Lung (tissue), 12 donors: ENCODE measurements around the gene PHACTR1. TPM values are rescaled to one million over a fixed set of nuclear protein-coding genes. Genes with fewer than 3 reads are reported as not detected.

Experiments
- ATAC-seq: fragments of 200-7000 bp; cut with Tn5 transposase; one replicate; pipeline ENCODE4 v1.9.1; 2020; ENCODE audit warnings: moderate number of reproducible peaks; ENCODE audit not compliant: insufficient read depth, low FRiP score
- DNase-seq, 3 donors: peaks; one replicate each; pipeline ENCODE4 v3.0.0-alpha.2; 2013 to 2017
- H3K27ac ChIP-seq, 2 donors: one replicate each; pipeline ENCODE4 v1.5.1; 2013; ENCODE audit warnings: mild to moderate bottlenecking in 2 of 2, moderate library complexity in 2 of 2, control low read depth in 1 of 2, inconsistent platforms in 1 of 2, low read depth in 1 of 2, low read length in 1 of 2
- H3K27me3 ChIP-seq, 3 donors: one replicate each; pipeline ENCODE4 v1.5.1; 2013; ENCODE audit warnings: low read length in 2 of 3; ENCODE audit not compliant: control insufficient read depth in 3 of 3, insufficient read depth in 3 of 3
- H3K36me3 ChIP-seq, 4 donors: one replicate each; pipeline ENCODE4 v1.5.1; 2013; ENCODE audit warnings: low read length in 4 of 4, mild to moderate bottlenecking in 1 of 4, moderate library complexity in 1 of 4; ENCODE audit not compliant: control insufficient read depth in 4 of 4, insufficient read depth in 4 of 4
- H3K4me1 ChIP-seq, 5 donors: one replicate each; pipeline ENCODE4 v1.5.1; 2013; ENCODE audit warnings: low read length in 5 of 5, mild to moderate bottlenecking in 2 of 5, moderate library complexity in 1 of 5; ENCODE audit not compliant: control insufficient read depth in 5 of 5, insufficient read depth in 5 of 5
- H3K4me3 ChIP-seq: one replicate; pipeline ENCODE4 v1.5.1; 2013; ENCODE audit warnings: mild to moderate bottlenecking, control low read depth, moderate library complexity
- H3K9ac ChIP-seq, 2 donors: one replicate each; pipeline ENCODE4 v1.5.1; 2013; ENCODE audit warnings: low read length in 2 of 2, control low read depth in 1 of 2; ENCODE audit not compliant: insufficient read depth in 1 of 2
- H3K9me3 ChIP-seq, 4 donors: one replicate each; pipeline ENCODE4 v1.5.1; 2013; ENCODE audit warnings: low read length in 3 of 4, mild to moderate bottlenecking in 1 of 4, moderate library complexity in 1 of 4; ENCODE audit not compliant: control insufficient read depth in 4 of 4, insufficient read depth in 3 of 4
- CTCF ChIP-seq: IDR thresholded peaks from 2 replicates; pipeline ENCODE4 v1.5.1; 2012; ENCODE audit warnings: mild to moderate bottlenecking; ENCODE audit errors: control extremely low read depth, extremely low read depth
- WGBS, 2 donors: extraction: QIAGEN DNeasy Blood & Tissue Kit; methylation state at CpG; one replicate each; pipeline ENCODE4 v1.1.7; 2013; 5-methylcytosine and 5-hydroxymethylcytosine counted together
- polyA plus RNA-seq, 2 donors: library from polyadenylated mRNA; stranded (reverse); fragments of 200-250 nt; gene quantifications; one replicate each; pipeline ENCODE4 v1.2.1, GENCODE V29; 2013
- total RNA-seq, 2 donors: library from RNA; depleted of rRNA in 1 of 2; stranded (reverse); fragments of >200 nt in 1 of 2; gene quantifications; one replicate each; pipeline ENCODE4 v1.2.1, GENCODE V29; 2014 to 2021
- donor health status: control.
- donor health status: control.
- donor health status: Bipolar disorder and iron deficiency.
- donor health status: healthy.
- donor health status: DM: yes; HTN: yes; CAD: no.

The PHACTR1 gene
- total and polyA plus RNA-seq, 4 donors, result 16.3 to 58.8 (median 41.9) TPM

DNA sequence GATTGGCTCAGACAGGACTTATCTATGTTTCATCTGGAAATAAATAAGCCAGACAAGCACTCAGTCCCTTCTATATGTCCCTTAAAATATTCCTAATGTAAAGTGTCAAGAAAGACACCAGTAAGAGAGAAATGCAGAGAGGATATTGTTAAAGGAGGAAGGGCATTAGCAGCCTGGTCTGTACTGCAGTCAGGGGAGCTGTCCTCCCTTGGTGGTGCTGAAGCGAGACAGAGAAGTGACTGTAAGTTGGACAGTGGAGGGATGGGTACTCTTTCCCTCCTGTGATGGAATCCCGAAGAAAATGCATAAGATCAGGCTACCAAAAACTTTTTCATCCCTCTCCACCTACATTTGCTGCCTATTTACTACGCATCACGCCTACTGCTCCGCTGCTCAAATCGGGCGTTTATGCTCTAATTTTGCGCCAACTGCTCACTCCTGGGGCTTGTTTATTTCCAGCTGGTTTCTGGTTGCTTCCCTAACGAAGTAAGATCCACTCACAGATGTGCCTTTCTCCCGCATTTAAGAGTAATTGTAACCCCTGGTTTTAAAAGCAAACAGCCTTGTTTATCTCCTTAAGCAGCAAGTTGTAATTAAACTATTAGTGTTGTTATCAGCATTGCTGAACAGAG is 35.2 kb downstream of the PHACTR1 start:
- peaks cover 14 to 38% (median 25%) of the 10 kb centered on the region in 3 donors for H3K27me3 ChIP-seq
- H3K27ac ChIP-seq, result no peak overlapping the region
- H3K4me1 ChIP-seq, result peaks cover 0 to 7% (median 0%) of the 10 kb centered on the region in 5 donors
- H3K9me3 ChIP-seq, result peaks cover 0 to 7% (median 0%) of the 10 kb centered on the region in 4 donors
- peak; percentile 69 to 82 (median 72) for DNase-seq
- WGBS, 2 donors, result 39% methylated on average over 10 of the region's 10 CpGs
- no peak overlapping the region for H3K4me3 ChIP-seq
- H3K9ac ChIP-seq, result no peak overlapping the region
- TF ChIP-seq CTCF, result no peak
- no peak for ATAC-seq
- no peaks in the 10 kb centered on the region for H3K36me3 ChIP-seq

DNA sequence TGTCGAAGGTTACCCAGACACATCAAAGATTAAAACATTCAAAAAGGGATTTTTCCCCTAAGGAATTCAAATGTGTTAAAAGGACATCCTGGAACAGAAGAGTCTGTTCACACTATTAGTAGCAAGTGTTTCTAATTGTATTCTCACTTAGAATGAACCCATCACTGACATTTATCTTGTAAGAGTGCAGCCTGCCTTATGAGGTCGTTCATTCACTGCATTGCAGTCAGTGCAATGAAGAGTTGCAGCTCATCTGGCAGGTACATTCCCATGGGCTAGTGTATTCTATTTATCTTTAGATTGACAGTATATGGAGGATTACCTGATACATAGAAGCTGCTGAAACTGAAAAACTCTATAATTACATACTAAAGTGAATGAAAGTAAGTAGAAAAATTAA is 36.5 kb downstream of the PHACTR1 start:
- peaks cover 7 to 32% (median 22%) of the 10 kb centered on the region in 3 donors for H3K27me3 ChIP-seq
- DNase-seq (no peak), ATAC-seq (no peak)
- H3K36me3 ChIP-seq, result no peaks in the 10 kb centered on the region
- no peak overlapping the region for H3K27ac ChIP-seq
- H3K4me3 ChIP-seq, result no peak overlapping the region
- peaks cover 0 to 7% (median 0%) of the 10 kb centered on the region in 4 donors for H3K9me3 ChIP-seq
- no peak overlapping the region for H3K9ac ChIP-seq
- no peak for TF ChIP-seq CTCF
- 82 to 85% methylated on average over 2 of the region's 2 CpGs for WGBS, 2 donors
- H3K4me1 ChIP-seq, result peaks cover 0 to 7% (median 0%) of the 10 kb centered on the region in 5 donors

GRCh38 chr6:12760226-12760625 is 43.7 kb downstream of the PHACTR1 start:
- Histone ChIP-seq H3K27ac (no peak overlapping the region), H3K9me3 (no peaks in the 10 kb centered on the region), H3K36me3 (no peaks in the 10 kb centered on the region), H3K4me3 (no peak overlapping the region), H3K9ac (no peak overlapping the region), H3K4me1 (no peaks in the 10 kb centered on the region), H3K27me3 (peaks cover 0 to 6% (median 0%) of the 10 kb centered on the region in 3 donors)
- no peak for ATAC-seq
- no peak for TF ChIP-seq CTCF
- WGBS, 2 donors, result 85 to 94% methylated on average over 3 of the region's 3 CpGs
- DNase-seq, result no peak

GRCh38 chr6:12760911-12761310 is 44.3 kb downstream of the PHACTR1 start:
- ATAC-seq, result no peak
- Histone ChIP-seq H3K4me1 (no peaks in the 10 kb centered on the region), H3K9ac (no peak overlapping the region), H3K27me3 (peaks cover 0 to 2% (median 0%) of the 10 kb centered on the region in 3 donors), H3K27ac (no peak overlapping the region), H3K36me3 (no peaks in the 10 kb centered on the region), H3K4me3 (no peak overlapping the region), H3K9me3 (no peaks in the 10 kb centered on the region)
- no peak for TF ChIP-seq CTCF
- WGBS, 2 donors, result 76 to 81% methylated on average over 3 of the region's 3 CpGs
- no peak for DNase-seq
